Measurements from ENCODE around the gene CDC42EP2. TPM values are rescaled to one million over a fixed set of nuclear protein-coding genes. Genes with fewer than 3 reads are reported as not detected.
A peak's percentile ranks its signal among the peaks of the same experiment; 100 is the strongest.

The CDC42EP2 gene
- total and polyA plus RNA-seq, 7 experiments from 2014 or later = 0.58 to 1.8 (median 0.89) TPM; not detected in 2

- Histone ChIP-seq H3K27ac (ENCODE audit: low read depth, low read length) (no peak overlapping the region), H3K9me3 (ENCODE audit: control insufficient read depth in 2 of 3, low read length in 3 of 3) (no peaks in the 10 kb centered on the region), H3K4me3 (ENCODE audit: low read length) (no peak overlapping the region), H3K36me3 (ENCODE audit: control insufficient read depth in 2 of 3, insufficient read depth in 3 of 3, low read length in 3 of 3) (no peaks in the 10 kb centered on the region), H3K27me3 (ENCODE audit: control insufficient read depth in 2 of 2, insufficient read depth in 2 of 2, low read length in 2 of 2) (no peaks in the 10 kb centered on the region), H3K4me1 (ENCODE audit: control insufficient read depth in 2 of 2, insufficient read depth in 2 of 2, low read length in 2 of 2) (no peaks in the 10 kb centered on the region)
- Mint-ChIP-seq H3K27ac (no peak overlapping the region), H3K9me3 (no peaks in the 10 kb centered on the region), H3K4me1 (peaks cover 0 to 9% (median 0%) of the 10 kb centered on the region in 7 donors), H3K4me3 (no peak overlapping the region), H3K36me3 (no peaks in the 10 kb centered on the region), H3K27me3 (no peaks in the 10 kb centered on the region)
- CTCF ChIA-PET = interaction anchor here (1.4 to 1.9 kb wide), 2 partner anchors 14 to 144 kb away, joined by 4 to 7 read pairs; no protein-coding TSS in a partner anchor
- DNase-seq (peak in 7 of 9 donors; percentile 47 to 71 (median 59)), ATAC-seq (peak; percentile 82)
- intact Hi-C loops (cut with micrococcal nuclease) = loop anchor here (1.0 to 5.0 kb wide), 7 partner anchors 16 to 222 kb away; partner anchors contain the start of gene SLC25A45 (in 1 of the 2)
- POLR2A ChIA-PET = interaction anchor here (2.4 to 3.1 kb wide), 3 partner anchors 132 to 143 kb away, joined by 9 to 21 read pairs (median 15); partner anchors contain the start of gene MALAT1
Observed at GRCh38 chr11:65366340-65366773, 51.7 kb downstream of the CDC42EP2 start.

DNA sequence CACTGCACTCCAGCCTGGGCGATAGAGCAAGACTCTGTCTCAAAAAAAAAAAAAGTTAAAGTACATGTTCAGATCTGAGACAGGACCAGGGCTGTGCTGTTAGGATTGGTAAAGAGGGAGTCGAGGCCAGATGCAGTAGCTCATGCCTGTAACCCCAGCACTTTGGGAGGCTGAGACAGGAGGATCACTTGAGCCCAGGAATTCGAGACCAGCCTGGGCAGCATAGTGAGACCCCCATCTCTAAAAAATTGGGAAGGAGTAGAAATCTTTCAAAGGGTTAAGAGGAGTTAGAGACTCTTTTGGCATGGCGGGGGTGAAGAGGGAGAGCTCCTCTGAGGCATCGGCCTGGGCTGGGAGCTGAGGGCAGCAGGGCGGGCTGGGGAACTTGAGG lies 56.0 kb downstream of the CDC42EP2 start:
- H3K4me3 ChIP-seq (ENCODE audit: low read length) = no peak overlapping the region
- Mint-ChIP-seq H3K27me3 (no peaks in the 10 kb centered on the region), H3K36me3 (no peaks in the 10 kb centered on the region), H3K4me3 (no peak overlapping the region), H3K4me1 (peaks cover 0 to 6% (median 0%) of the 10 kb centered on the region in 7 donors), H3K27ac (peak overlapping the region in 2 of 9 donors; percentile 56 to 67), H3K9me3 (no peaks in the 10 kb centered on the region)
- peaks cover 0 to 6% (median 0%) of the 10 kb centered on the region in 3 experiments for H3K36me3 ChIP-seq (ENCODE audit: control insufficient read depth in 2 of 3, insufficient read depth in 3 of 3, low read length in 3 of 3)
- intact Hi-C loops (cut with micrococcal nuclease) = no loop called here
- no peaks in the 10 kb centered on the region for H3K27me3 ChIP-seq (ENCODE audit: control insufficient read depth in 2 of 2, insufficient read depth in 2 of 2, low read length in 2 of 2)
- DNase-seq (no peak), ATAC-seq (no peak)
- no peak overlapping the region for H3K27ac ChIP-seq (ENCODE audit: low read depth, low read length)
- CTCF ChIA-PET = interaction anchor here (0.7 to 1.0 kb wide), 2 partner anchors 145 to 253 kb away, joined by 3 read pairs; partner anchors contain the start of gene ZNHIT2
- no peaks in the 10 kb centered on the region for H3K9me3 ChIP-seq (ENCODE audit: control insufficient read depth in 2 of 3, low read length in 3 of 3)
- H3K4me1 ChIP-seq (ENCODE audit: control insufficient read depth in 2 of 2, insufficient read depth in 2 of 2, low read length in 2 of 2) = no peaks in the 10 kb centered on the region
- POLR2A ChIA-PET = interaction anchor here (0.6 to 1.7 kb wide), 7 partner anchors 8 to 137 kb away, joined by 3 to 4 read pairs (median 3); partner anchors contain the start of gene MALAT1

Other genes with a start within 250 kb of the CDC42EP2 start
- gene CDCA5, start 230.8 kb upstream of the CDC42EP2 start, total RNA-seq = 10 to 100 TPM in 1 of 5 experiments, 1 to 10 TPM in 1, under 1 TPM in 3; 0.56 to 68.1 (median 0.81) TPM
- gene CDCA5, start 230.8 kb upstream of the CDC42EP2 start, polyA plus RNA-seq = under 1 TPM; 0.31 to 0.47 TPM
- gene ZFPL1, start 230.6 kb upstream of the CDC42EP2 start, total RNA-seq = 10 to 100 TPM; 29.9 to 53.0 (median 49.3) TPM
- 10 to 100 TPM; 24.2 to 30.9 TPM for gene ZFPL1, start 230.6 kb upstream of the CDC42EP2 start, polyA plus RNA-seq
- 100 to 1,000 TPM; 159 to 269 (median 256) TPM for gene VPS51, start 218.7 kb upstream of the CDC42EP2 start, total RNA-seq
- 100 to 1,000 TPM; 106 to 130 TPM for gene VPS51, start 218.7 kb upstream of the CDC42EP2 start, polyA plus RNA-seq
- 10 to 100 TPM; 21.6 to 37.8 (median 30.8) TPM for gene TM7SF2, start 203.0 kb upstream of the CDC42EP2 start, total RNA-seq
- 10 to 100 TPM; 15.0 to 21.1 TPM for gene TM7SF2, start 203.0 kb upstream of the CDC42EP2 start, polyA plus RNA-seq
- 10 to 100 TPM in 4 of 5 experiments, 1 to 10 TPM in 1; 9.9 to 18.2 (median 11.3) TPM for gene ZNHIT2, start 197.2 kb upstream of the CDC42EP2 start, total RNA-seq
- gene ZNHIT2, start 197.2 kb upstream of the CDC42EP2 start, polyA plus RNA-seq = 10 to 100 TPM; 29.9 to 35.6 TPM
- gene FAU, start 192.7 kb upstream of the CDC42EP2 start, total RNA-seq = 1,000 to 10,000 TPM; 1,053 to 1,849 (median 1,722) TPM
- 1,000 to 10,000 TPM; 1,055 to 1,372 TPM for gene FAU, start 192.7 kb upstream of the CDC42EP2 start, polyA plus RNA-seq
- 10 to 100 TPM; 38.1 to 65.5 (median 51.9) TPM for gene MRPL49, start 192.5 kb upstream of the CDC42EP2 start, total RNA-seq
- 100 to 1,000 TPM in 1 of 2 donors, 10 to 100 TPM in 1; 93.7 to 102 TPM for gene MRPL49, start 192.5 kb upstream of the CDC42EP2 start, polyA plus RNA-seq
- gene SYVN1, start 180.3 kb upstream of the CDC42EP2 start, total RNA-seq = 10 to 100 TPM; 61.0 to 84.6 (median 67.9) TPM
- gene SYVN1, start 180.3 kb upstream of the CDC42EP2 start, polyA plus RNA-seq = 10 to 100 TPM in 1 of 2 donors, 1 to 10 TPM in 1; 8.6 to 15.0 TPM
- gene SPDYC, start 144.6 kb upstream of the CDC42EP2 start, total RNA-seq = not detected
- not detected for gene SPDYC, start 144.6 kb upstream of the CDC42EP2 start, polyA plus RNA-seq
- 100 to 1,000 TPM in 3 of 5 experiments, 10 to 100 TPM in 2; 93.6 to 195 (median 130) TPM for gene CAPN1, start 132.9 kb upstream of the CDC42EP2 start, total RNA-seq
- 10 to 100 TPM; 73.1 to 78.8 TPM for gene CAPN1, start 132.9 kb upstream of the CDC42EP2 start, polyA plus RNA-seq
- gene POLA2, start 52.9 kb upstream of the CDC42EP2 start, total RNA-seq = 10 to 100 TPM; 13.4 to 51.6 (median 27.8) TPM
- gene POLA2, start 52.9 kb upstream of the CDC42EP2 start, polyA plus RNA-seq = 10 to 100 TPM in 1 of 2 donors, 1 to 10 TPM in 1; 9.0 to 12.9 TPM
- gene DPF2, start 19.0 kb downstream of the CDC42EP2 start, total RNA-seq = 10 to 100 TPM; 45.3 to 99.3 (median 88.1) TPM
- 10 to 100 TPM; 52.4 to 70.6 TPM for gene DPF2, start 19.0 kb downstream of the CDC42EP2 start, polyA plus RNA-seq
- gene TIGD3, start 39.9 kb downstream of the CDC42EP2 start, total RNA-seq = 1 to 10 TPM in 4 of 5 experiments, under 1 TPM in 1; 0.39 to 2.0 (median 1.6) TPM
- under 1 TPM; 0.45 to 0.75 TPM for gene TIGD3, start 39.9 kb downstream of the CDC42EP2 start, polyA plus RNA-seq
- 10 to 100 TPM; 20.2 to 90.6 (median 34.1) TPM for gene SLC25A45, start 67.8 kb downstream of the CDC42EP2 start, total RNA-seq
- gene SLC25A45, start 67.8 kb downstream of the CDC42EP2 start, polyA plus RNA-seq = 10 to 100 TPM; 12.3 to 21.3 TPM
- gene FRMD8, start 71.8 kb downstream of the CDC42EP2 start, total RNA-seq = 10 to 100 TPM; 28.9 to 66.8 (median 44.7) TPM
- 10 to 100 TPM; 39.3 to 55.8 TPM for gene FRMD8, start 71.8 kb downstream of the CDC42EP2 start, polyA plus RNA-seq
- gene NEAT1, start 107.9 kb downstream of the CDC42EP2 start, total RNA-seq = 1,000 to 10,000 TPM in 1 of 5 experiments, 100 to 1,000 TPM in 4; 358 to 1,454 (median 414) TPM
- gene NEAT1, start 107.9 kb downstream of the CDC42EP2 start, polyA plus RNA-seq = 1 to 10 TPM; 2.5 to 2.6 TPM
- gene MALAT1, start 184.2 kb downstream of the CDC42EP2 start, total RNA-seq = over 10,000 TPM in 4 of 5 experiments, 1,000 to 10,000 TPM in 1; 8,375 to 32,234 (median 31,408) TPM
- gene MALAT1, start 184.2 kb downstream of the CDC42EP2 start, polyA plus RNA-seq = 1,000 to 10,000 TPM in 1 of 2 donors, 100 to 1,000 TPM in 1; 734 to 5,106 TPM
- gene SCYL1, start 210.2 kb downstream of the CDC42EP2 start, total RNA-seq = 10 to 100 TPM; 63.2 to 79.8 (median 70.4) TPM
- 10 to 100 TPM; 27.0 to 69.1 TPM for gene SCYL1, start 210.2 kb downstream of the CDC42EP2 start, polyA plus RNA-seq
- 100 to 1,000 TPM in 4 of 5 experiments, 10 to 100 TPM in 1; 91.4 to 288 (median 280) TPM for gene LTBP3, start 243.5 kb downstream of the CDC42EP2 start, total RNA-seq
- gene LTBP3, start 243.5 kb downstream of the CDC42EP2 start, polyA plus RNA-seq = 10 to 100 TPM; 18.7 to 41.2 TPM

Measured in naive thymus-derived CD4-positive, alpha-beta T cell (primary cell).